ENCODE data around the gene D2HGDH. TPM values are rescaled to one million over a fixed set of nuclear protein-coding genes. Genes with fewer than 3 reads are reported as not detected.

Gene D2HGDH
- total and polyA plus RNA-seq, 4 donors = 12.2 to 45.3 (median 27.2) TPM

- no peak overlapping the region for H3K4me3 ChIP-seq
- H3K4me1 ChIP-seq (ENCODE audit: control insufficient read depth in 5 of 5, insufficient read depth in 5 of 5, low read length in 5 of 5) = peaks cover 0 to 21% (median 3%) of the 10 kb centered on the region in 5 donors
- H3K36me3 ChIP-seq (ENCODE audit: control insufficient read depth in 4 of 4, insufficient read depth in 4 of 4, low read length in 4 of 4) = peaks cover 0 to 8% (median 0%) of the 10 kb centered on the region in 4 donors
- ATAC-seq (ENCODE audit: insufficient read depth, low FRiP score) (no peak), DNase-seq (peak; percentile 66 to 84 (median 71))
- H3K9ac ChIP-seq (ENCODE audit: insufficient read depth in 1 of 2, low read length in 2 of 2) = no peak overlapping the region
- H3K27me3 ChIP-seq (ENCODE audit: control insufficient read depth in 3 of 3, insufficient read depth in 3 of 3, low read length in 2 of 3) = no peaks in the 10 kb centered on the region
- H3K27ac ChIP-seq (ENCODE audit: low read depth in 1 of 2, low read length in 1 of 2) = no peak overlapping the region
- WGBS, 2 donors = 50 to 61% methylated on average over 37 to 38 of the region's 38 CpGs
- H3K9me3 ChIP-seq (ENCODE audit: control insufficient read depth in 4 of 4, insufficient read depth in 3 of 4, low read length in 3 of 4) = peaks cover 0 to 2% (median 0%) of the 10 kb centered on the region in 4 donors
- no peak for TF ChIP-seq CTCF (IDR thresholded peaks at IDR 0.05; ENCODE audit: control extremely low read depth, extremely low read depth)
These were observed 37.0 kb downstream of the D2HGDH start for GRCh38 chr2:241771286-241772062.

GRCh38 chr2:241772063-241772499, 37.7 kb downstream of the D2HGDH start:
- Histone ChIP-seq H3K27ac (ENCODE audit: low read depth in 1 of 2, low read length in 1 of 2) (no peak overlapping the region), H3K9ac (ENCODE audit: insufficient read depth in 1 of 2, low read length in 2 of 2) (no peak overlapping the region), H3K4me1 (ENCODE audit: control insufficient read depth in 5 of 5, insufficient read depth in 5 of 5, low read length in 5 of 5) (peaks cover 0 to 21% (median 3%) of the 10 kb centered on the region in 5 donors), H3K4me3 (no peak overlapping the region), H3K36me3 (ENCODE audit: control insufficient read depth in 4 of 4, insufficient read depth in 4 of 4, low read length in 4 of 4) (peaks cover 0 to 8% (median 0%) of the 10 kb centered on the region in 4 donors), H3K9me3 (ENCODE audit: control insufficient read depth in 4 of 4, insufficient read depth in 3 of 4, low read length in 3 of 4) (peaks cover 0 to 2% (median 0%) of the 10 kb centered on the region in 4 donors), H3K27me3 (ENCODE audit: control insufficient read depth in 3 of 3, insufficient read depth in 3 of 3, low read length in 2 of 3) (no peaks in the 10 kb centered on the region)
- TF ChIP-seq CTCF (IDR thresholded peaks at IDR 0.05; ENCODE audit: control extremely low read depth, extremely low read depth) = no peak
- 31 to 34% methylated on average over 9 of the region's 9 CpGs for WGBS, 2 donors
- DNase-seq (no peak), ATAC-seq (ENCODE audit: insufficient read depth, low FRiP score) (no peak)

- ATAC-seq (ENCODE audit: insufficient read depth, low FRiP score) = no peak
- Histone ChIP-seq H3K9me3 (ENCODE audit: control insufficient read depth in 4 of 4, insufficient read depth in 3 of 4, low read length in 3 of 4) (no peaks in the 10 kb centered on the region), H3K36me3 (ENCODE audit: control insufficient read depth in 4 of 4, insufficient read depth in 4 of 4, low read length in 4 of 4) (no peaks in the 10 kb centered on the region), H3K4me3 (no peak overlapping the region), H3K27me3 (ENCODE audit: control insufficient read depth in 3 of 3, insufficient read depth in 3 of 3, low read length in 2 of 3) (no peaks in the 10 kb centered on the region), H3K27ac (ENCODE audit: low read depth in 1 of 2, low read length in 1 of 2) (no peak overlapping the region), H3K9ac (ENCODE audit: insufficient read depth in 1 of 2, low read length in 2 of 2) (no peak overlapping the region), H3K4me1 (ENCODE audit: control insufficient read depth in 5 of 5, insufficient read depth in 5 of 5, low read length in 5 of 5) (peaks cover 0 to 21% (median 3%) of the 10 kb centered on the region in 5 donors)
- TF ChIP-seq CTCF (IDR thresholded peaks at IDR 0.05; ENCODE audit: control extremely low read depth, extremely low read depth) = no peak
- WGBS, 2 donors = 66 to 69% methylated on average over 29 of the region's 29 CpGs
- peak in 2 of 3 donors; percentile 35 to 47 for DNase-seq
These were observed 39.3 kb downstream of the D2HGDH start for GRCh38 chr2:241773511-241774418.

All from lung (tissue), 12 donors.